ENCODE results near the gene ENHO.

- TF ChIP-seq, protein P1, sequence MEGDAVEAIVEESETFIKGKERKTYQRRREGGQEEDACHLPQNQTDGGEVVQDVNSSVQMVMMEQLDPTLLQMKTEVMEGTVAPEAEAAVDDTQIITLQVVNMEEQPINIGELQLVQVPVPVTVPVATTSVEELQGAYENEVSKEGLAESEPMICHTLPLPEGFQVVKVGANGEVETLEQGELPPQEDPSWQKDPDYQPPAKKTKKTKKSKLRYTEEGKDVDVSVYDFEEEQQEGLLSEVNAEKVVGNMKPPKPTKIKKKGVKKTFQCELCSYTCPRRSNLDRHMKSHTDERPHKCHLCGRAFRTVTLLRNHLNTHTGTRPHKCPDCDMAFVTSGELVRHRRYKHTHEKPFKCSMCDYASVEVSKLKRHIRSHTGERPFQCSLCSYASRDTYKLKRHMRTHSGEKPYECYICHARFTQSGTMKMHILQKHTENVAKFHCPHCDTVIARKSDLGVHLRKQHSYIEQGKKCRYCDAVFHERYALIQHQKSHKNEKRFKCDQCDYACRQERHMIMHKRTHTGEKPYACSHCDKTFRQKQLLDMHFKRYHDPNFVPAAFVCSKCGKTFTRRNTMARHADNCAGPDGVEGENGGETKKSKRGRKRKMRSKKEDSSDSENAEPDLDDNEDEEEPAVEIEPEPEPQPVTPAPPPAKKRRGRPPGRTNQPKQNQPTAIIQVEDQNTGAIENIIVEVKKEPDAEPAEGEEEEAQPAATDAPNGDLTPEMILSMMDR (conservative IDR thresholded peaks at IDR 0.05 in 1 of 2, IDR thresholded peaks at IDR 0.05 in 1 of 2; ENCODE audit: low read depth in 1 of 2, low read length in 2 of 2): no peak
- TF ChIP-seq EZH2 (IDR thresholded peaks at IDR 0.05; ENCODE audit: low read length, missing control alignments): peak; percentile 65
Observed at GRCh38 chr9:34522091-34522887, 501 bp downstream of the ENHO start.
